K562 treated with DMSO at 1 percent for 48 hours (cell line): ENCODE measurements around the gene NR2F1-AS1. TPM values are rescaled to one million over a fixed set of nuclear protein-coding genes. Genes with fewer than 3 reads are reported as not detected.

Experiments
- total RNA-seq: library from RNA; unstranded; fragments of 300-600 nt; gene quantifications from 2 replicates; pipeline ENCODE4 v1.2.3, GENCODE V29; 2022; ENCODE audit warnings: low replicate concordance; ENCODE audit errors: extremely low read depth

NR2F1-AS1 gene
- total RNA-seq = not detected in 2 replicates

DNA sequence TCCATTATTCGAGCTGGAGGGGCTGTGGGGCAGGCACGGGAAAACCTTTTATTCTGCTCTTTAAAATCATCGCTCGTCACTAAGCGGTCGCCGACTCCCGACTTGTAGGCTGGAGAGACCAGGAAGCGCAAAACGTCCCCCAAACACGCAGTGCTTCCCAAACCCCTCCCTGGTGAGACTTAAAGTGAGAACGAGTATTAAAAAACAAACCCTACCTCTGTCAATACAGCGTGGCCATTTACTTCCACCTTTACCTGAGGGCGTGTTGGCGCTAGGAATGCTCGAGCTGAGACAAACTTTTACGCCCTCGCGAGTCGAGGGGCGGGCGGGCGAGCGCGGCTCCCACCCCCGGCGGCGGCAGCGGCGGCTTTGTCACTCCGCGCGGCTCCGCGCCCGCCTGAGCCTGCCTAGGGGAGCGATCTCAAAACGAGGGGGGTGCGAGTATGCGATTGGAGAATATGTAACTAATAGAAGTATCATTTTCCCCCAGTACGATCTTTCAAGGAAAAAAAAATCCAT, at the start of gene NR2F1-AS1:
TSS of gene NR2F1-AS1 (minus strand) at position 293 of the 519 bp plus-strand sequence.

GRCh38 chr5:93582677-93583438, 1.8 kb upstream of the NR2F1-AS1 start, which contains the start of gene NR2F1:
NR2F1 (plus strand) TSS chr5:93583222; CDS start chr5:93585024, 1,802 bp downstream.

Other genes starting within 250 kb of the NR2F1-AS1 start
- gene NR2F1, start 2.0 kb upstream of the NR2F1-AS1 start, total RNA-seq = not detected in 2 replicates
- gene POU5F2, start 160.4 kb upstream of the NR2F1-AS1 start, total RNA-seq = not detected in 2 replicates